ENCODE data around the gene SEZ6L.

- TF ChIP-seq POLR2AphosphoS5 (IDR thresholded peaks at IDR 0.05; ENCODE audit: borderline replicate concordance, low read depth, low read length): no peak
- TF ChIP-seq EZH2 (IDR thresholded peaks at IDR 0.05): no peak
Measured at GRCh38 chr22:26359156-26359555, 189.9 kb downstream of the SEZ6L start.
